K562 (cell line): Measurements from ENCODE around the gene BTD. TPM values are rescaled to one million over a fixed set of nuclear protein-coding genes. Genes with fewer than 3 reads are reported as not detected.

Experiments
- ADNP ChIP-seq: fragments of 200-800 bp; sonication (Bioruptor generic); IDR thresholded peaks from 2 replicates; pipeline ENCODE4 v1.6.1; 2016; ENCODE audit warnings: missing genetic modification characterization, missing compliant biosample characterization
- BHLHE40 ChIP-seq: IDR thresholded peaks from 2 replicates; pipeline ENCODE4 v1.6.1; 2011; ENCODE audit warnings: low read length, improper control_type of control experiment
- CSDE1 ChIP-seq, 2 experiments: fragments of 450-650 bp; IDR thresholded peaks; 2 replicates each; pipeline ENCODE4 v1.6.1; 2016; ENCODE audit warnings: mild to moderate bottlenecking in 1 of 2
- EGR1 ChIP-seq: fragments of 450-650 bp; conservative IDR thresholded peaks from 2 replicates; pipeline ENCODE4 v1.6.1; 2017; ENCODE audit warnings: mild to moderate bottlenecking
- ERF ChIP-seq: fragments of 450-650 bp; formaldehyde crosslinking; IDR thresholded peaks from 2 replicates; pipeline ENCODE4 v1.4.0; 2020; ENCODE audit warnings: mild to moderate bottlenecking, mixed read lengths
- GABPA ChIP-seq: fragments of 200-800 bp; sonication (Bioruptor generic); conservative IDR thresholded peaks from 2 replicates; pipeline ENCODE4 v1.6.1; 2016; ENCODE audit warnings: low read depth, missing genetic modification characterization, missing compliant biosample characterization
- HINFP ChIP-seq: fragments of 450-650 bp; conservative IDR thresholded peaks from 2 replicates; pipeline ENCODE4 v1.6.1; 2016; ENCODE audit warnings: missing genetic modification characterization, low read depth, mild to moderate bottlenecking, control low read depth, missing compliant biosample characterization
- HSF4 ChIP-seq: fragments of 250-450 bp; sonication (Bioruptor Pico); IDR thresholded peaks from 2 replicates; pipeline ENCODE4 v2.1.2; 2022; ENCODE audit warnings: mild to moderate bottlenecking, moderate library complexity, borderline replicate concordance
- MEIS2 ChIP-seq: fragments of 450-650 bp; IDR thresholded peaks from 2 replicates; pipeline ENCODE4 v1.6.1; 2014; ENCODE audit warnings: mild to moderate bottlenecking; ENCODE audit not compliant: partially characterized antibody
- NR4A1 ChIP-seq, 2 experiments: fragments of 250-450 bp in 1 of 2; fragments of 450-650 bp in 1 of 2; sonication (Bioruptor Pico) in 1 of 2; IDR thresholded peaks; 2 replicates each; pipeline versions ENCODE4 v1.4.0 to v1.6.1; 2016 to 2020; ENCODE audit warnings: mild to moderate bottlenecking in 2 of 2, missing compliant biosample characterization in 1 of 2, missing genetic modification characterization in 1 of 2, moderate library complexity in 1 of 2
- PKNOX1 ChIP-seq: fragments of 450-650 bp; IDR thresholded peaks from 2 replicates; pipeline ENCODE4 v1.6.1; 2016
- POLR2AphosphoS2 ChIP-seq: IDR thresholded peaks from 2 replicates; pipeline ENCODE4 v1.6.1; 2012; ENCODE audit warnings: low read length, improper control_type of control experiment
- RNF2 ChIP-seq: sonication (generic); IDR thresholded peaks from 2 replicates; pipeline ENCODE4 v1.6.1; 2016
- SMARCA4 ChIP-seq: fragments of 450-650 bp; IDR thresholded peaks from 2 replicates; pipeline ENCODE4 v1.6.1; 2016
- ZFP91 ChIP-seq: sonication (generic); formaldehyde crosslinking; IDR thresholded peaks from 2 replicates; pipeline ENCODE4 v1.8.0; 2022; ENCODE audit warnings: mild to moderate bottlenecking, missing genetic modification reagents
- ZNF384 ChIP-seq: IDR thresholded peaks from 2 replicates; pipeline ENCODE4 v1.6.1; 2012; ENCODE audit warnings: low read depth, low read length, improper control_type of control experiment
- ZNF408 ChIP-seq: fragments of 250-450 bp; sonication (Bioruptor Pico); IDR thresholded peaks from 2 replicates; pipeline ENCODE4 v1.4.0; 2020; ENCODE audit warnings: low read depth, mild to moderate bottlenecking, moderate library complexity
- ZNF589 ChIP-seq: fragments of 200-800 bp; sonication (Bioruptor generic); IDR thresholded peaks from 2 replicates; pipeline ENCODE4 v1.6.1; 2016; ENCODE audit warnings: low read depth, missing genetic modification characterization, missing compliant biosample characterization
- ZNF592 ChIP-seq: fragments of 450-650 bp; IDR thresholded peaks from 2 replicates; pipeline ENCODE4 v1.6.1; 2017; ENCODE audit warnings: antibody characterized with exemption, mild to moderate bottlenecking
- polyA plus RNA-seq, 8 experiments: library from polyadenylated mRNA; depleted of rRNA in 4 of 8; stranded (reverse) in 5 of 8; unstranded in 3 of 8; fragments of >200 nt; fragmentation: Nextera tagmentation in 2 of 8; fragmentation: Illumina TruSeq in 1 of 8; extraction: Ambion mirVana in 2 of 8; extraction: Trizol in 1 of 8; gene quantifications; 2 replicates each; pipeline versions ENCODE4 v1.2.1 to v1.2.3, GENCODE V29; 2011 to 2014; ENCODE audit warnings: inconsistent platforms in 1 of 8, missing spikeins in 1 of 8
- total RNA-seq, 7 experiments: library from RNA; depleted of rRNA in 6 of 7; stranded (reverse); fragments of >200 nt in 6 of 7; fragmentation: Illumina TruSeq in 2 of 7; extraction: Trizol in 2 of 7; gene quantifications; 2 replicates each; pipeline versions ENCODE4 v1.2.1 to v1.2.3, GENCODE V29; 2011 to 2021; ENCODE audit warnings: low replicate concordance in 1 of 7

Gene BTD
- total and polyA plus RNA-seq, 9 of the 15 experiments (the other 6 are each of a cell fraction or from before 2014, with no cell fraction given), result 6.6 to 26.2 (median 10.6) TPM

GRCh38 chr3:15630646-15631350 is 29.3 kb downstream of the BTD start (continued):
- TF ChIP-seq BHLHE40 (peak; percentile 51), NR4A1 (CRISPR knock-in tag; IDR thresholded peaks at IDR 0.05) (no peak), NR4A1 (tag; IDR thresholded peaks at IDR 0.05) (peak; percentile 69), ZNF592 (0 out of 2 replicates have a peak, but pooled peaks have one; percentile 34), ZFP91 (CRISPR knock-in tag) (no peak), HINFP (tag) (0 out of 2 replicates have a peak, but pooled peaks have one; percentile 56), ADNP (tag) (0 out of 2 replicates have a peak, but pooled peaks have one; percentile 3), MEIS2 (peak; percentile 93), RNF2 (no peak), ERF (CRISPR knock-in tag) (no peak), EGR1 (peak; percentile 66), PKNOX1 (peak; percentile 96), HSF4 (CRISPR knock-in tag) (no peak), ZNF589 (CRISPR knock-in tag) (peak; percentile 73), CSDE1 (IDR thresholded peaks at IDR 0.05) (no peak), ZNF408 (CRISPR knock-in tag) (no peak), ZNF384 (no peak), SMARCA4 (peak; percentile 32; the same call in 1 of the 2 replicates), POLR2AphosphoS2 (no peak), GABPA (tag) (peak; percentile 50)
